CD4-positive, alpha-beta T cell (primary cell): ENCODE results near the gene CDKN2A. TPM values are rescaled to one million over a fixed set of nuclear protein-coding genes. Genes with fewer than 3 reads are reported as not detected.
A peak's percentile ranks its signal among the peaks of the same experiment; 100 is the strongest.

Source experiments
- ATAC-seq: fragments of 200-7000 bp; cut with Tn5 transposase; one replicate; pipeline ENCODE4 v1.10.0; 2022; ENCODE audit warnings: mild to moderate bottlenecking; ENCODE audit not compliant: poor library complexity
- CTCF ChIA-PET: fragments of 350-600 bp; sonication (Branson Sonifier 250); formaldehyde crosslinking; loops from one replicate; lab custom pipeline; 2021; ENCODE audit warnings: antibody characterized with exemption, inconsistent platforms; lab: Charles Lee
- POLR2A ChIA-PET: fragments of 350-600 bp; sonication (Branson Sonifier 250); formaldehyde crosslinking; loops from one replicate; lab custom pipeline; 2021; ENCODE audit warnings: antibody characterized with exemption, inconsistent platforms; lab: Charles Lee
- DNase-seq, 14 experiments: peaks; one replicate each; pipeline ENCODE4 v3.0.0-alpha.2; 2013 to 2020; ENCODE audit warnings: mixed read lengths in 2 of 14
- H3K27ac ChIP-seq, 2 donors: one replicate each; pipeline versions ENCODE4 v1.5.1 to v1.7.0; 2013; ENCODE audit warnings: low read length in 2 of 2, low read depth in 1 of 2, mild to moderate bottlenecking in 1 of 2
- H3K27me3 ChIP-seq, 2 experiments: 1 replicate in 1 of 2; 2 replicates in 1 of 2; pipeline versions ENCODE4 v1.6.1 to v1.7.0; 2013; ENCODE audit warnings: low read length in 2 of 2, control low read depth in 1 of 2, mild to moderate bottlenecking in 1 of 2, moderate library complexity in 1 of 2; ENCODE audit not compliant: insufficient read depth in 2 of 2, control insufficient read depth in 1 of 2
- H3K36me3 ChIP-seq: one replicate; pipeline ENCODE4 v1.6.1; 2013; ENCODE audit warnings: low read length, control low read depth; ENCODE audit not compliant: insufficient read depth
- H3K4me1 ChIP-seq: one replicate; pipeline ENCODE4 v1.6.1; 2013; ENCODE audit warnings: low read length, control low read depth; ENCODE audit not compliant: insufficient read depth
- H3K4me3 ChIP-seq: one replicate; pipeline ENCODE4 v1.5.1; 2013; ENCODE audit warnings: mild to moderate bottlenecking, low read length, moderate library complexity
- H3K9me3 ChIP-seq, 2 experiments: 1 replicate in 1 of 2; 2 replicates in 1 of 2; pipeline versions ENCODE4 v1.6.1 to v1.7.0; 2013; ENCODE audit warnings: low read length in 2 of 2, mild to moderate bottlenecking in 2 of 2, control low read depth in 1 of 2, moderate library complexity in 1 of 2; ENCODE audit not compliant: control insufficient read depth in 1 of 2, insufficient read depth in 1 of 2
- H3K27ac Mint-ChIP-seq: one replicate; pipeline ENCODE4 v1.8.0; 2020; ENCODE audit warnings: mixed read lengths
- H3K27me3 Mint-ChIP-seq: one replicate; pipeline ENCODE4 v1.8.0; 2021; ENCODE audit warnings: mixed read lengths
- H3K36me3 Mint-ChIP-seq: one replicate; pipeline ENCODE4 v1.8.0; 2021; ENCODE audit warnings: low read depth, mixed read lengths
- H3K4me1 Mint-ChIP-seq: one replicate; pipeline ENCODE4 v1.8.0; 2021; ENCODE audit warnings: low read depth, mixed read lengths
- H3K4me3 Mint-ChIP-seq: one replicate; pipeline ENCODE4 v1.8.0; 2020; ENCODE audit warnings: mild to moderate bottlenecking, mixed read lengths
- H3K9me3 Mint-ChIP-seq: one replicate; pipeline ENCODE4 v1.8.0; 2020; ENCODE audit warnings: mixed read lengths
- intact Hi-C, 2 experiments: fragments of 100-400 bp; cut with DNase I in 1 of 2; cut with micrococcal nuclease in 1 of 2; formaldehyde crosslinking; loops; one replicate each; pipeline versions ENCODE4 v1.15.1 to v1.9.0; 2023 to 2025; cut with DNase I, micrococcal nuclease
- total RNA-seq, 174 experiments: library from RNA in 2 of 174; stranded (reverse) in 2 of 174; gene quantifications; one replicate each; pipeline ENCODE4 v1.2.3 and lab custom pipeline; 2021 to 2026
- TF ChIP-seq, protein P1 (sequence below): fragments of 200-600 bp; IDR thresholded peaks from one replicate; pipeline ENCODE4 v1.8.0; 2022; ENCODE audit warnings: antibody characterized with exemption, mild to moderate bottlenecking

Gene CDKN2A
- total RNA-seq, 2 experiments from 2014 or later: 0.71 to 0.89 TPM

DNA sequence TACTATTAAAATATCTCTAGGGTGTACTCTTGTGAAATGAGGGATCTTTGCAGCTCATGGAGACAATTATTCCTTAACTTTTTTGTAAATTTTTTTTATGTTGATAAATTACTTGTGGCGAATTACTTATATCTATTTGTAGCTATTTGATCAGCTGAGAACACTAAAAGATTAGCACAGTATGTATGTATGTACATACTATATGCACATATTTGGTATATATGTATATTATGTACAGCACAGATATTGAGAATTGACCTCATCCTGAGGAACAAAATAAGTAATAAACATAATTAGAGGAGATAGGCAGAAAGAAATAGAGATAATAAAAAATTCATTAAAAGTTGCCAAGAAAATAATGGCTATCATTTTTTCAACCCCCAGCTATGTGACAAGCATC, 11.8 kb downstream of the CDKN2A start:
- DNase-seq (no peak), ATAC-seq (no peak)
- no peak overlapping the region for H3K27ac ChIP-seq
- Mint-ChIP-seq H3K27me3 (peaks cover 95% of the 10 kb centered on the region), H3K9me3 (peaks cover 3% of the 10 kb centered on the region), H3K4me3 (no peak overlapping the region), H3K4me1 (no peaks in the 10 kb centered on the region), H3K27ac (no peak overlapping the region), H3K36me3 (no peaks in the 10 kb centered on the region)
- TF ChIP-seq, protein P1, sequence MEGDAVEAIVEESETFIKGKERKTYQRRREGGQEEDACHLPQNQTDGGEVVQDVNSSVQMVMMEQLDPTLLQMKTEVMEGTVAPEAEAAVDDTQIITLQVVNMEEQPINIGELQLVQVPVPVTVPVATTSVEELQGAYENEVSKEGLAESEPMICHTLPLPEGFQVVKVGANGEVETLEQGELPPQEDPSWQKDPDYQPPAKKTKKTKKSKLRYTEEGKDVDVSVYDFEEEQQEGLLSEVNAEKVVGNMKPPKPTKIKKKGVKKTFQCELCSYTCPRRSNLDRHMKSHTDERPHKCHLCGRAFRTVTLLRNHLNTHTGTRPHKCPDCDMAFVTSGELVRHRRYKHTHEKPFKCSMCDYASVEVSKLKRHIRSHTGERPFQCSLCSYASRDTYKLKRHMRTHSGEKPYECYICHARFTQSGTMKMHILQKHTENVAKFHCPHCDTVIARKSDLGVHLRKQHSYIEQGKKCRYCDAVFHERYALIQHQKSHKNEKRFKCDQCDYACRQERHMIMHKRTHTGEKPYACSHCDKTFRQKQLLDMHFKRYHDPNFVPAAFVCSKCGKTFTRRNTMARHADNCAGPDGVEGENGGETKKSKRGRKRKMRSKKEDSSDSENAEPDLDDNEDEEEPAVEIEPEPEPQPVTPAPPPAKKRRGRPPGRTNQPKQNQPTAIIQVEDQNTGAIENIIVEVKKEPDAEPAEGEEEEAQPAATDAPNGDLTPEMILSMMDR: no peak
- peaks cover 0 to under 1% of the 10 kb centered on the region in 2 experiments for H3K9me3 ChIP-seq
- intact Hi-C loops: no loop called here
- peaks cover 28 to 73% of the 10 kb centered on the region in 2 experiments for H3K27me3 ChIP-seq
- CTCF ChIA-PET: interaction anchor here (0.9 to 1.6 kb wide), 2 partner anchors 12 to 27 kb away, joined by 4 to 8 read pairs; partner anchors contain the start of genes CDKN2A, CDKN2B and CDKN2B-AS1
- H3K4me1 ChIP-seq: no peaks in the 10 kb centered on the region
- POLR2A ChIA-PET: interaction anchor here (0.5 to 1.0 kb wide), 2 partner anchors 9 to 32 kb away, joined by 3 read pairs; no protein-coding TSS in a partner anchor
- H3K4me3 ChIP-seq: no peak overlapping the region
- no peaks in the 10 kb centered on the region for H3K36me3 ChIP-seq

DNA sequence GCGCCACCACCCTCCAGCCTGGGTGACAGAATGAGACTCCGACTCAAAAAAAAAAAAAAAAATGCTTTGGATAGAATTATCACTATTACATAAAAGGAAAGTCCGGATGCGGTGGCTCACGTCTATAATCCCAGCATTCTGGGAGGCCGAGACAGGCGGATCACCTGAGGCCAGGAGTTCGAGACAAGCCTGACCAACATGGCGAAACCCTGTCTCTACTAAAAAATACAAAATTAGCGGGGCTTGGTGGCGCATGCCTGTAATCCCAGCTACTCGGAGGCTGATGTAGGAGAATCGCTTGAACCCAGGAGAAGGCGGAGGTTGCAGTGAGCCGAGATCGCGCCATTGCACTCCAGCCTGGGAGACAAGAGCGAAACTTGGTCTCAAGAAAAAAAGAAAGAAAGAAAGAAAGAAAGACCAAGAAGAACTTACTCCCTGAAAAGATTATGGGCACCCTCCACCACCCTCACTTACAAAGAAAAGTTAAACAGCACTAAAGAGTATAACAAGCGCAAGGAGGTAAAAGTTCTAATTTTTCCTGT, 17.8 kb downstream of the CDKN2A start:
- Mint-ChIP-seq H3K9me3 (peaks cover 3% of the 10 kb centered on the region), H3K36me3 (no peaks in the 10 kb centered on the region)
- TF ChIP-seq, protein P1: no peak

DNA sequence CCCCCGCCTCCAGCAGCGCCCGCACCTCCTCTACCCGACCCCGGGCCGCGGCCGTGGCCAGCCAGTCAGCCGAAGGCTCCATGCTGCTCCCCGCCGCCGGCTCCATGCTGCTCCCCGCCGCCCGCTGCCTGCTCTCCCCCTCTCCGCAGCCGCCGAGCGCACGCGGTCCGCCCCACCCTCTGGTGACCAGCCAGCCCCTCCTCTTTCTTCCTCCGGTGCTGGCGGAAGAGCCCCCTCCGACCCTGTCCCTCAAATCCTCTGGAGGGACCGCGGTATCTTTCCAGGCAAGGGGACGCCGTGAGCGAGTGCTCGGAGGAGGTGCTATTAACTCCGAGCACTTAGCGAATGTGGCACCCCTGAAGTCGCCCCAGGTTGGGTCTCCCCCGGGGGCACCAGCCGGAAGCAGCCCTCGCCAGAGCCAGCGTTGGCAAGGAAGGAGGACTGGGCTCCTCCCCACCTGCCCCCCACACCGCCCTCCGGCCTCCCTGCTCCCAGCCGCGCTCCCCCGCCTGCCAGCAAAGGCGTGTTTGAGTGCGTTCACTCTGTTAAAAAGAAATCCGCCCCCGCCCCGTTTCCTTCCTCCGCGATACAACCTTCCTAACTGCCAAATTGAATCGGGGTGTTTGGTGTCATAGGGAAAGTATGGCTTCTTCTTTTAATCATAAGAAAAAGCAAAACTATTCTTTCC, 19.3 kb downstream of the CDKN2A start:
- H3K27ac Mint-ChIP-seq: no peak overlapping the region
- ATAC-seq (peak; percentile 72), DNase-seq (peak in 5 of 14 experiments; percentile 21 to 59 (median 51))
- H3K4me3 Mint-ChIP-seq: peak overlapping the region; percentile 83
- peaks cover 22% of the 10 kb centered on the region for H3K4me1 Mint-ChIP-seq
- Histone ChIP-seq H3K9me3 (peaks cover 14 to 31% of the 10 kb centered on the region in 2 experiments), H3K36me3 (no peaks in the 10 kb centered on the region), H3K4me1 (peaks cover 28% of the 10 kb centered on the region), H3K4me3 (peak overlapping the region; percentile 54), H3K27me3 (peaks cover 81 to 99% of the 10 kb centered on the region in 2 experiments), H3K27ac (no peak overlapping the region)
- POLR2A ChIA-PET: interaction anchor here (1.4 to 1.7 kb wide), 2 partner anchors 7 to 55 kb away, joined by 3 read pairs; no protein-coding TSS in a partner anchor
- intact Hi-C loops: loop anchor here in 1 of 2 experiments (5.0 kb wide), 1 partner anchor 32 kb away; the partner anchor contains the start of gene CDKN2B
- CTCF ChIA-PET: interaction anchor here (1.2 kb wide), 1 partner anchor 34 kb away, joined by 3 read pairs; no protein-coding TSS in a partner anchor
- H3K36me3 Mint-ChIP-seq: peaks cover 4% of the 10 kb centered on the region
- H3K9me3 Mint-ChIP-seq: peaks cover 6% of the 10 kb centered on the region
- peaks cover 98% of the 10 kb centered on the region for H3K27me3 Mint-ChIP-seq
- TF ChIP-seq, protein P1: no peak

More for the DNA sequence above, 17.8 kb downstream of the CDKN2A start:
- no peak for DNase-seq
- Histone ChIP-seq H3K27me3 (peaks cover 70 to 89% of the 10 kb centered on the region in 2 experiments), H3K4me1 (peaks cover 26% of the 10 kb centered on the region), H3K4me3 (no peak overlapping the region), H3K27ac (no peak overlapping the region), H3K36me3 (no peaks in the 10 kb centered on the region), H3K9me3 (peaks cover 5 to 16% of the 10 kb centered on the region in 2 experiments)
- no peak for ATAC-seq
- ChIA-PET POLR2A (interaction anchor here (0.6 kb wide), 1 partner anchor 189 kb away, joined by 3 read pairs; no protein-coding TSS in a partner anchor), CTCF (interaction anchor here (2.5 kb wide), 1 partner anchor 32 kb away, joined by 9 read pairs; the partner anchor contains the start of gene CDKN2B)
- H3K27ac Mint-ChIP-seq: no peak overlapping the region
- intact Hi-C loops: no loop called here
- H3K4me3 Mint-ChIP-seq: no peak overlapping the region
- H3K4me1 Mint-ChIP-seq: peaks cover 18% of the 10 kb centered on the region
- H3K27me3 Mint-ChIP-seq: peaks cover 97% of the 10 kb centered on the region
